Choroid plexus epithelial cell (primary cell): ENCODE measurements around the gene TBCD.

Experiments used
- DNase-seq: peaks from one replicate; pipeline ENCODE4 v3.0.0-alpha.2; 2010; ENCODE audit warnings: low read depth
- H3K4me3 ChIP-seq: 2 replicates; pipeline ENCODE4 v1.5.1; 2011; ENCODE audit warnings: low read depth, mild to moderate bottlenecking, control low read depth, low read length, moderate library complexity
- CTCF ChIP-seq: conservative IDR thresholded peaks from 2 replicates; pipeline ENCODE4 v1.5.1; 2011; ENCODE audit warnings: low read depth, mild to moderate bottlenecking, control low read depth, inconsistent platforms, low read length, moderate library complexity

The TBCD gene

GRCh38 chr17:82826956-82827355, 75.1 kb downstream of the TBCD start:
- no peak for DNase-seq
- no peak for TF ChIP-seq CTCF
- H3K4me3 ChIP-seq, result no peak overlapping the region

DNA sequence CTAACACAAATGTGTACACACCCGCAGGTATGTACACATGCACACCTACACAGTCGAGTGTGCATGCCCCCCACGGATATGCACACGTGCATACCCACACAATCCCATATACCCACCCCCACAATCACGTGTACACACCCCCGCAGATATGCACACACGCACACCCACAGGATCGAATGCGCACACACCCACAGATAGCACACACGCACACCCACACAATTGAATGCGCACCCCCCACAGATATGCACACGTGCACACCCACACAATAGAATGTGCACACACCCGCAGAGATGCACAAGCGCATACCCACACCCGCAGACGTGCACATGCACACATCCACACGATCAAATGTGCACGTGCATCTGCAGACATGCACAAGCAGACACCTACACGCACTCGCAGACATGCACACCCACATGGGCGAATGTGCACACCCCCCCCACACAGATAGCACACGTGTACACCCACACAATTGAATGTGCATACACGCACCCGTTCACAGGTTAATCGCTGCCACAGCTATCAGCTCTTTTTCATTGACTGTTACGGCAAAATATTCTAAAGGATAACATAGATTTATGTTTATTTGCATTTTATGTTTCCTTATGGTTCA, 77.1 kb downstream of the TBCD start:
- no peak overlapping the region for H3K4me3 ChIP-seq
- no peak for DNase-seq
- no peak for TF ChIP-seq CTCF

GRCh38 chr17:82830249-82830661, 78.4 kb downstream of the TBCD start:
- TF ChIP-seq CTCF, result no peak
- H3K4me3 ChIP-seq, result no peak overlapping the region
- no peak for DNase-seq

DNA sequence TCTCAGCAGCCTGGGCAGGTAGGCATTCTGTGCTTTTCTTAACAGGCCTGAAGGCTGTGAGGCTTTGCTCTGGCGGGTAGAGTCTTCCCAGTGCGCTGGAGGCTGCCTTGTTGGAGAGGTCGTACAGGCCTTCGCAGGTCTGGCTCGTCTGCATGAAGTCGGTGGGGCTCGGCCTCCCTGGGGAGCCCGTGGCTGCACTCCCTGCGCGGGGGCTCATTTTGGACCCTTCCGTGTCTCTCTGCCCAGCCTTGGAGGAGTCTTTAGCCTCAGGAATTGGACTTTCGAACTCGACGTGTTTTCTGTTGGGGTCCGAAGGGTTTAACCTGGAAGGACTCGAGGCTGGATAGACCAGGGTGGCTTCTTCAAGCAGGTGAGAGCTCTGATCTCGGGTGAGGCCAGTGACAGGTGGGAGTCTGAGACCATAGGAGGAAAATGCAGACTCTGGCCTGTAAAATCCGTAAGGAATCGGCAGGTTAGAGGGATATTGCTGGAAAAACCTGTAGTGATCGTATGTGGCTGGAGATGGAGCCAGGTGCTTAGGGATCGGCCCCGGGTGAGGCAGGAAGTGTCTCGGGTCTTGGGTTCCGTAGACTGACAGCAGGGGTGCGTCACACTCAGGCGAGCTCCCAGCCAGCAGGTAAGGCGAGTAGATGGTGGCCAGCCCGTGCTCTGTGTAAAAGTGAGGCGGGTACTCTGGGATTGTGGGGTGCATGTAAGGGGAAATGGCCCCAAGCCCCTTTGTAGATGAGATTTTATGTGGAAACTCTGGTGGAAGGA, 79.4 kb downstream of the TBCD start:
- no peak overlapping the region for H3K4me3 ChIP-seq
- DNase-seq, result no peak
- TF ChIP-seq CTCF, result no peak

- no peak for DNase-seq
These were observed 79.9 kb downstream of the TBCD start for GRCh38 chr17:82831818-82832200.

DNA sequence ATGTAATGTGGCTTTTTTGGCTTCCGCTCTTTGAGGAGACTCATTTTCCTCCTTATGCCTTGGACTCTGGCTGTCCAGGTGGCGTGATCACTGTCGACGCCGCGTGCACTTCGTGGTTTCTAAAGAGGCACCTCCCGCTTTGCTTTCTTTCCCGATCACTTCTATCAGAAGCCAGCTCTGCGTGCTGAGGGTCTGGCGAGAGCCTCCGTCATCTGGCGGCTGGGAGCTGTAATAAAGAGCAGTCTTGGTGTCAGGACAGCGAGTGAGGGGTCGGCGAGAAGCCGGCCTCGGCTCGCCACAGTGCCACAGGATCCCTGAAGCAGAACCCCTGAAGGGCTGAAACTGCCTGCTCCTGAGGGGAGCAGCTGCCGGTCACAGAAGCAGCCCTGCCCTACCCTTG, 80.5 kb downstream of the TBCD start:
- no peak for TF ChIP-seq CTCF
- DNase-seq, result no peak
- H3K4me3 ChIP-seq, result no peak overlapping the region

More at GRCh38 chr17:82831818-82832200, 79.9 kb downstream of the TBCD start:
- no peak for TF ChIP-seq CTCF
- H3K4me3 ChIP-seq, result no peak overlapping the region
